H9 (cell line): ENCODE measurements around the gene DNAH8. TPM values are rescaled to one million over a fixed set of nuclear protein-coding genes. Genes with fewer than 3 reads are reported as not detected.

Experiments used
- DNase-seq: peaks from one replicate; pipeline ENCODE4 v3.0.0-alpha.2; 2017
- H2AFZ ChIP-seq: one replicate; pipeline ENCODE4 v1.6.1; 2013; ENCODE audit warnings: mild to moderate bottlenecking, low read length, control low read depth, moderate library complexity
- H2AK5ac ChIP-seq: 2 replicates; pipeline ENCODE4 v1.6.1; 2013; ENCODE audit warnings: low read length, control low read depth, mixed read lengths; ENCODE audit not compliant: insufficient read length
- H2BK120ac ChIP-seq: one replicate; pipeline ENCODE4 v1.6.1; 2013; ENCODE audit warnings: low read depth, mild to moderate bottlenecking, low read length, control low read depth, inconsistent platforms; ENCODE audit not compliant: poor library complexity, severe bottlenecking
- H2BK12ac ChIP-seq: 2 replicates; pipeline ENCODE4 v1.6.1; 2013; ENCODE audit warnings: low read length, control low read depth, mixed read lengths, low read depth; ENCODE audit not compliant: insufficient read length
- H2BK15ac ChIP-seq: 2 replicates; pipeline ENCODE4 v1.6.1; 2013; ENCODE audit warnings: low read depth, low read length, control low read depth
- H2BK20ac ChIP-seq: one replicate; pipeline ENCODE4 v1.6.1; 2013; ENCODE audit warnings: low read depth, mild to moderate bottlenecking, low read length, control low read depth, inconsistent platforms; ENCODE audit not compliant: poor library complexity, severe bottlenecking
- H2BK5ac ChIP-seq: 2 replicates; pipeline ENCODE4 v1.6.1; 2013; ENCODE audit warnings: low read length, control low read depth, mixed read lengths; ENCODE audit not compliant: insufficient read length
- H3K14ac ChIP-seq: 2 replicates; pipeline ENCODE4 v1.6.1; 2013; ENCODE audit warnings: low read length, control low read depth; ENCODE audit not compliant: insufficient read depth
- H3K18ac ChIP-seq: 2 replicates; pipeline ENCODE4 v1.6.1; 2013; ENCODE audit warnings: low read depth, mild to moderate bottlenecking, mixed read lengths, low read length, control low read depth; ENCODE audit not compliant: insufficient read length
- H3K23ac ChIP-seq: 2 replicates; pipeline ENCODE4 v1.6.1; 2013; ENCODE audit warnings: low read length, control low read depth, mixed read lengths, low read depth; ENCODE audit not compliant: insufficient read length
- H3K23me2 ChIP-seq: 2 replicates; pipeline ENCODE4 v1.6.1; 2013; ENCODE audit warnings: low read depth, mild to moderate bottlenecking, mixed read lengths, low read length, control low read depth; ENCODE audit not compliant: insufficient read length, poor library complexity, severe bottlenecking
- H3K27ac ChIP-seq: 2 replicates; pipeline ENCODE4 v1.5.1; 2013; ENCODE audit warnings: low read length, control low read depth, mixed read lengths, low read depth; ENCODE audit not compliant: insufficient read length
- H3K27me3 ChIP-seq: 2 replicates; pipeline ENCODE4 v1.6.1; 2013; ENCODE audit warnings: low read length, control low read depth, inconsistent platforms; ENCODE audit not compliant: insufficient read depth
- H3K4ac ChIP-seq: 2 replicates; pipeline ENCODE4 v1.6.1; 2013; ENCODE audit warnings: low read depth, mild to moderate bottlenecking, control low read depth, inconsistent platforms, low read length, moderate library complexity
- H3K4me1 ChIP-seq: 2 replicates; pipeline ENCODE4 v1.6.1; 2013; ENCODE audit warnings: low read length, control low read depth, inconsistent platforms; ENCODE audit not compliant: insufficient read depth
- H3K4me2 ChIP-seq: 2 replicates; pipeline ENCODE4 v1.6.1; 2013; ENCODE audit warnings: low read length, control low read depth, mixed read lengths; ENCODE audit not compliant: insufficient read length, insufficient read depth
- H3K56ac ChIP-seq: 2 replicates; pipeline ENCODE4 v1.6.1; 2013; ENCODE audit warnings: low read depth, mild to moderate bottlenecking, mixed read lengths, low read length, control low read depth; ENCODE audit not compliant: insufficient read length
- H3K79me1 ChIP-seq: 2 replicates; pipeline ENCODE4 v1.6.1; 2013; ENCODE audit warnings: low read depth, mild to moderate bottlenecking, moderate library complexity, low read length, control low read depth, inconsistent platforms; ENCODE audit not compliant: insufficient read depth, poor library complexity, severe bottlenecking
- H3K79me2 ChIP-seq: 2 replicates; pipeline ENCODE4 v1.6.1; 2013; ENCODE audit warnings: low read length, control low read depth, inconsistent platforms; ENCODE audit not compliant: insufficient read depth
- H3K9ac ChIP-seq: 2 replicates; pipeline ENCODE4 v1.6.1; 2013; ENCODE audit warnings: low read length, control low read depth, mixed read lengths; ENCODE audit not compliant: insufficient read length; ENCODE audit errors: extremely low read depth
- H3K9me3 ChIP-seq: one replicate; pipeline ENCODE4 v1.6.1; 2013; ENCODE audit warnings: low read depth, low read length, inconsistent platforms; ENCODE audit not compliant: control insufficient read depth
- H3T11ph ChIP-seq: one replicate; pipeline ENCODE4 v1.6.1; 2013; ENCODE audit warnings: mild to moderate bottlenecking, low read length, control low read depth, inconsistent platforms
- H4K20me1 ChIP-seq: one replicate; pipeline ENCODE4 v1.6.1; 2013; ENCODE audit not compliant: control insufficient read depth, insufficient read length, insufficient read depth
- H4K5ac ChIP-seq: 2 replicates; pipeline ENCODE4 v1.6.1; 2013; ENCODE audit warnings: low read depth, mild to moderate bottlenecking, mixed read lengths, low read length, control low read depth; ENCODE audit not compliant: insufficient read length
- H4K8ac ChIP-seq: replicated peaks from 2 replicates; pipeline ENCODE4 v1.6.1; 2013; ENCODE audit warnings: low read length, control low read depth, mixed read lengths, low read depth; ENCODE audit not compliant: insufficient read length
- H4K91ac ChIP-seq: 2 replicates; pipeline ENCODE4 v1.6.1; 2013; ENCODE audit warnings: low read depth, mild to moderate bottlenecking, moderate library complexity, mixed read lengths, low read length, control low read depth; ENCODE audit not compliant: insufficient read length
- H3K27ac Mint-ChIP-seq, 3 experiments: 2 replicates in 2 of 3; 3 replicates in 1 of 3; pipeline ENCODE4 v1.8.0; 2020 to 2021; ENCODE audit warnings: mixed read lengths in 3 of 3, mild to moderate bottlenecking in 1 of 3, moderate library complexity in 1 of 3
- H3K27me3 Mint-ChIP-seq: 2 replicates; pipeline ENCODE4 v1.8.0; 2021; ENCODE audit warnings: low read depth, mild to moderate bottlenecking, moderate library complexity, mixed read lengths
- H3K36me3 Mint-ChIP-seq, 3 experiments: 2 replicates in 2 of 3; 3 replicates in 1 of 3; pipeline ENCODE4 v1.8.0; 2020 to 2021; ENCODE audit warnings: low read depth in 3 of 3, mixed read lengths in 3 of 3; ENCODE audit not compliant: insufficient read depth in 1 of 3
- H3K4me1 Mint-ChIP-seq, 2 experiments: 2 replicates each; pipeline ENCODE4 v1.8.0; 2020; ENCODE audit warnings: mixed read lengths in 2 of 2
- H3K4me3 Mint-ChIP-seq, 2 experiments: 2 replicates in 1 of 2; 3 replicates in 1 of 2; pipeline ENCODE4 v1.8.0; 2020 to 2021; ENCODE audit warnings: mild to moderate bottlenecking in 2 of 2, mixed read lengths in 2 of 2, moderate library complexity in 1 of 2
- H3K9me3 Mint-ChIP-seq, 2 experiments: 2 replicates in 1 of 2; 3 replicates in 1 of 2; pipeline ENCODE4 v1.8.0; 2020; ENCODE audit warnings: mild to moderate bottlenecking in 2 of 2, mixed read lengths in 2 of 2, moderate library complexity in 1 of 2
- WGBS: extraction: QIAGEN DNeasy Blood & Tissue Kit; methylation state at CpG from one replicate; pipeline ENCODE4 v1.1.7; 2013; ENCODE audit warnings: missing lambda C conversion rate, low lambda C conversion rate, mixed read lengths; ENCODE audit not compliant: insufficient read length; ENCODE audit errors: extremely low coverage; 5-methylcytosine and 5-hydroxymethylcytosine counted together
- total RNA-seq: library from RNA; stranded (reverse); gene quantifications from 2 replicates; pipeline ENCODE4 v1.2.1, GENCODE V29; 2021
- TF ChIP-seq, protein P1 (sequence below): fragments of 200-600 bp; sonication (generic); conservative IDR thresholded peaks from 3 replicates; pipeline ENCODE4 v1.8.0; 2021; ENCODE audit warnings: antibody characterized with exemption, mild to moderate bottlenecking

Gene DNAH8
- total RNA-seq, 1 experiment from 2014 or later, result not detected

DNA sequence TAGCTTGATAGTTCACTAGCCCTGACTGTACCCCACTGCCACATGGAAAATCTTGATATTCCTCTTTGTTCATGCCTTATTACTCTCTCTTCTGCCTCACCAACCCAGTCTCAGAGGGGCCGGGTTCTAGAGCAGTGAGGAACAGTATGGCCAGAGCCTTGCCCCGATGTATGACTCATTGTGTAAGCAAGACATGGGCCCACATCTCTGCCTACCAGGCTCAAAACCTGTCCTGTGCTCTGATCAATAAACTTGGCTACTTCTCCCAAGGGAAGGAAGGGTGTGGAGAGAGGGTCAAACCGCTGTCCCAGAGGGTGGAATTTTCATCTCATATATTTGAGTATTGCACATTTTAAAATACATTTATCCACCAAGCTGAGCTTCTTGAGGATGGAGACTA lies 91.7 kb downstream of the DNAH8 start:
- H3K18ac ChIP-seq, result no peak overlapping the region
- no peak overlapping the region for H2AFZ ChIP-seq
- H3K4ac ChIP-seq, result no peak overlapping the region
- no peak overlapping the region for H2BK5ac ChIP-seq
- H3T11ph ChIP-seq, result no peak overlapping the region
- no peak overlapping the region for H2AK5ac ChIP-seq
- H4K5ac ChIP-seq, result no peak overlapping the region
- no peak overlapping the region for H2BK15ac ChIP-seq
- no peak overlapping the region for H3K56ac ChIP-seq
- WGBS, result no CpG with 5 or more reads among the region's 3 CpGs
- no peaks in the 10 kb centered on the region for H3K4me1 ChIP-seq
- H2BK20ac ChIP-seq, result no peak overlapping the region
- H3K14ac ChIP-seq, result no peak overlapping the region
- Mint-ChIP-seq H3K9me3 (no peaks in the 10 kb centered on the region; a peak in 1 of 5 replicates), H3K27me3 (peaks cover 15% of the 10 kb centered on the region), H3K36me3 (no peaks in the 10 kb centered on the region), H3K4me3 (no peak overlapping the region), H3K4me1 (peaks cover 0 to 3% of the 10 kb centered on the region in 2 experiments; a peak in 1 of 4 replicates), H3K27ac (no peak overlapping the region)
- H4K20me1 ChIP-seq, result no peaks in the 10 kb centered on the region
- no peak overlapping the region for H4K8ac ChIP-seq
- H2BK120ac ChIP-seq, result no peak overlapping the region
- no peak overlapping the region for H4K91ac ChIP-seq
- no peak overlapping the region for H3K27ac ChIP-seq
- no peak overlapping the region for H3K23ac ChIP-seq
- H3K79me1 ChIP-seq, result no peaks in the 10 kb centered on the region
- TF ChIP-seq, protein P1, sequence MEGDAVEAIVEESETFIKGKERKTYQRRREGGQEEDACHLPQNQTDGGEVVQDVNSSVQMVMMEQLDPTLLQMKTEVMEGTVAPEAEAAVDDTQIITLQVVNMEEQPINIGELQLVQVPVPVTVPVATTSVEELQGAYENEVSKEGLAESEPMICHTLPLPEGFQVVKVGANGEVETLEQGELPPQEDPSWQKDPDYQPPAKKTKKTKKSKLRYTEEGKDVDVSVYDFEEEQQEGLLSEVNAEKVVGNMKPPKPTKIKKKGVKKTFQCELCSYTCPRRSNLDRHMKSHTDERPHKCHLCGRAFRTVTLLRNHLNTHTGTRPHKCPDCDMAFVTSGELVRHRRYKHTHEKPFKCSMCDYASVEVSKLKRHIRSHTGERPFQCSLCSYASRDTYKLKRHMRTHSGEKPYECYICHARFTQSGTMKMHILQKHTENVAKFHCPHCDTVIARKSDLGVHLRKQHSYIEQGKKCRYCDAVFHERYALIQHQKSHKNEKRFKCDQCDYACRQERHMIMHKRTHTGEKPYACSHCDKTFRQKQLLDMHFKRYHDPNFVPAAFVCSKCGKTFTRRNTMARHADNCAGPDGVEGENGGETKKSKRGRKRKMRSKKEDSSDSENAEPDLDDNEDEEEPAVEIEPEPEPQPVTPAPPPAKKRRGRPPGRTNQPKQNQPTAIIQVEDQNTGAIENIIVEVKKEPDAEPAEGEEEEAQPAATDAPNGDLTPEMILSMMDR, result no peak
- no peaks in the 10 kb centered on the region for H3K27me3 ChIP-seq
- H3K9ac ChIP-seq, result no peak overlapping the region
- H3K23me2 ChIP-seq, result no peaks in the 10 kb centered on the region
- H3K9me3 ChIP-seq, result no peaks in the 10 kb centered on the region
- DNase-seq, result no peak
- H3K79me2 ChIP-seq, result no peaks in the 10 kb centered on the region
- H2BK12ac ChIP-seq, result no peak overlapping the region
- H3K4me2 ChIP-seq, result no peak overlapping the region
